ENCODE data around the gene EP400.
A peak's percentile ranks its signal among the peaks of the same experiment; 100 is the strongest.

Gene EP400

DNA sequence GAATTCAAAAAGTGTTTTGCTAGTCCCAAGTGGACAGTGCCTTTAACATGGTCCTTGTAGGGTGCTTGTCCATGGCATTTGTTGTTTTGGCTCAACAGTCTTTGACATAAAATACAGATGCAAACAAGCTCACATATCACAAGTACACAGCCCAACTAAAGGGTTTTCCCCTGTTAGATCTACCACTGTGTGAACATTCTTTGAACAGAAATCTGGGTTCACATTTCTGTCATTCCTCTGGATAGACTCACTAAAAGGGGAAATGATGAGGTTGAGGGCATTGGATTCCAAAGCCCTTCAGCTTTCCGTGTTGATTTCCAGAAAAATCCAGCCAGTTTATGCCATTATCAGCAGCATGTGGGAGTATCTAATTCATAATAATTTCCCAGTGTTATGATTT is 54.1 kb downstream of the EP400 start:
- H3K4me1 ChIP-seq (ENCODE audit: control insufficient read depth, insufficient read depth, low read length), result peaks cover 12% of the 10 kb centered on the region
- no peaks in the 10 kb centered on the region for H3K9me3 ChIP-seq (ENCODE audit: control insufficient read depth, low read length)
- H3K27me3 ChIP-seq (replicated peaks; ENCODE audit: control insufficient read depth, insufficient read depth, low read length), result no peaks in the 10 kb centered on the region
- H3K36me3 ChIP-seq (ENCODE audit: control insufficient read depth, insufficient read depth, low read length, severe bottlenecking), result peaks cover 50% of the 10 kb centered on the region
- H3K9ac ChIP-seq (ENCODE audit: low read length), result peak overlapping the region; percentile 47
- peak; percentile 63 for DNase-seq (ENCODE audit: low read depth)
- no peak overlapping the region for H3K4me3 ChIP-seq (ENCODE audit: low read length)

DNA sequence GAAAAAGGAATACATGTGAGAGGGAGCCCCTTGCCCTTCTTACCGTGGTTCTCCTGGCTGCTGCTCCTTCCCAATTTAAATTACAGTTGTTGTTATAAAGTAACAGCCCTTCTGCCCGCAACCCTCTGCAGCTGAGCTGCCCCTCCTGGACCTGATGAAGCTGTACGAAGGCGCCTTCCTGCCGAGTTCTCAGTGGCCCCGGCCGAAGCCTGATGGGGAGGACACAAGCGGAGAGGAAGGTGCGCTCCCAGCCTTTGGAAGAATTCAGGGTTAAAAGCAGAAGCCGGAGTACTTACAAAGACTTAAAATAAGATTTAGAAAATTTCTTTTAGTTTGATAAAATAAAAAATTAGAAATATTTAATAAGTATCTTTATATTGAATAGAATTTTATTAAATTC is 55.2 kb downstream of the EP400 start:
- no peak for DNase-seq (ENCODE audit: low read depth)
- H3K4me3 ChIP-seq (ENCODE audit: low read length), result no peak overlapping the region
- no peaks in the 10 kb centered on the region for H3K9me3 ChIP-seq (ENCODE audit: control insufficient read depth, low read length)
- peaks cover 12% of the 10 kb centered on the region for H3K4me1 ChIP-seq (ENCODE audit: control insufficient read depth, insufficient read depth, low read length)
- peaks cover 52% of the 10 kb centered on the region for H3K36me3 ChIP-seq (ENCODE audit: control insufficient read depth, insufficient read depth, low read length, severe bottlenecking)
- H3K27me3 ChIP-seq (replicated peaks; ENCODE audit: control insufficient read depth, insufficient read depth, low read length), result no peaks in the 10 kb centered on the region
- no peak overlapping the region for H3K9ac ChIP-seq (ENCODE audit: low read length)

DNA sequence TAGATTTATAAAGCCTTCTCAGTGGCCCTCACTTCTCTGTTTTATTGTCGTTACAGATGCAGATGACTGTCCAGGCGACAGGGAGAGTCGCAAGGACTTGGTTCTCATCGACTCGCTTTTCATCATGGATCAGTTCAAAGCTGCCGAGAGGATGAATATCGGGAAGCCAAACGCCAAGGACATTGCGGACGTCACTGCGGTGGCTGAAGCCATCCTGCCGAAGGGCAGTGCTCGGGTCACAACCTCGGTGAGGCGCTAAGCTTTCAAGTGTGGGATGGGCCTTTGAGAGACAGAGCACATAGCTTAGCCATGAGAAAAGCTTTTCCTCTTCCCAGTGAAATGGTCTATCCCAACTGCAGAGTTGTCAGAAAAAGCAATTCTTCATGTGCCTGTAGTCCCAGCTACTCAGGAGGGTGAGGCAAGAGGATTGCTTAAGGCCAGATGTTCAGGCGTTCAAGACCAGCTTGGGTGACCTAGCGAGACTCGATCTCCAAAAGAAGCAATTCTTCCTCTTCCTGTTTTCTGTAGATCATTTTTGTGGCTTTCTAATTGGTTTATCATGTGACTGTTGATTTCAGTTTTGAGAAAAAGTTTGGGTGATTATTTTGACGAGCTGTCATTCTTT is 56.4 kb downstream of the EP400 start:
- Histone ChIP-seq H3K4me1 (ENCODE audit: control insufficient read depth, insufficient read depth, low read length) (peaks cover 12% of the 10 kb centered on the region), H3K9ac (ENCODE audit: low read length) (no peak overlapping the region), H3K36me3 (ENCODE audit: control insufficient read depth, insufficient read depth, low read length, severe bottlenecking) (peaks cover 57% of the 10 kb centered on the region), H3K4me3 (ENCODE audit: low read length) (no peak overlapping the region), H3K9me3 (ENCODE audit: control insufficient read depth, low read length) (no peaks in the 10 kb centered on the region), H3K27me3 (replicated peaks; ENCODE audit: control insufficient read depth, insufficient read depth, low read length) (no peaks in the 10 kb centered on the region)
- no peak for DNase-seq (ENCODE audit: low read depth)

DNA sequence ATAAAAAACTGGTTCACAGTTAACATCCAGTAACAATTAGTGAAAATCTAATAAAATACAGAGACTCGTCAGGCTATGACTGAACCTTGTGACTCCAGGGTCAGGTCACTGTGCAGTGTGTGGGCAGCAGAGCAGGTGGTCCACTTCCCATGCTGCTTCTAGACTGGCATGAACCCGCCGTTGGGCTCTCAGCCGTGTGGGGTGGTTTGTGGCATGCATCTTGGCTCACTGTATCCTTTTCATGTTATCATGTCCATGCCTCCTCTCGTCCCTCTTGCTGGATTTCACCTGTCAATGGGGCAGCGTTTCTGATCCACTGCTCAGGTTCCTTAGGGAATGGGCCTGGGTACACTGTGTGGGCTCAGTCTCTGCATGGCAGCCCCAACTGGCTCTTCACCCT is 57.3 kb downstream of the EP400 start:
- DNase-seq (ENCODE audit: low read depth), result no peak
- H3K4me3 ChIP-seq (ENCODE audit: low read length), result no peak overlapping the region
- H3K9me3 ChIP-seq (ENCODE audit: control insufficient read depth, low read length), result no peaks in the 10 kb centered on the region
- no peaks in the 10 kb centered on the region for H3K27me3 ChIP-seq (replicated peaks; ENCODE audit: control insufficient read depth, insufficient read depth, low read length)
- no peak overlapping the region for H3K9ac ChIP-seq (ENCODE audit: low read length)
- peaks cover 66% of the 10 kb centered on the region for H3K36me3 ChIP-seq (ENCODE audit: control insufficient read depth, insufficient read depth, low read length, severe bottlenecking)
- peaks cover 12% of the 10 kb centered on the region for H3K4me1 ChIP-seq (ENCODE audit: control insufficient read depth, insufficient read depth, low read length)

DNA sequence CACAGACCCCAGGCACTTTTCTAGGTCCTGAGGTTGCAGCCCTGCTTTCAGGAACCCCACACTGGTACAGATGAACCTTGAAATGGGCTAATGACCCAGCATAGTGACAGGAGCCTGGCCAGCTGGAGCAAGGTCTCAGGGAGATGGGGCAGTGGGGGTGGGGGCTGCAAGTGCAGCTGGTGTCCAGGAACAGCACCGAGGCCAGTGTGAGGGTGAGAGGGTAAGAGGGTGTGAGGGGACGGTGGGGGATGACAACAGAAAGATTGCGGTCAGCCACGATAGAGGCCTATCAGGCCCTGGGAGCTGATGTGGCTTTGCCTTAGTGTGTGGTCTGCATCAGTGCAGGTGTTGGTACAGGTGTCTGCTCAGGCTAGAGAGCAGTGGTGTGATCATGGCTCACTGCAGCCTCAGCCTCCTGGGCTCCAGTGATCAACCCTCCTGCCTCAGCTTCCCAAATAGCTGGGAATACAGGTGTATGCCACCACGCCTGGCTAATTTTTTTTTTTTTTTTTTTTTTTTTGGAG is 59.7 kb downstream of the EP400 start:
- Histone ChIP-seq H3K27me3 (replicated peaks; ENCODE audit: control insufficient read depth, insufficient read depth, low read length) (no peaks in the 10 kb centered on the region), H3K4me3 (ENCODE audit: low read length) (no peak overlapping the region), H3K9me3 (ENCODE audit: control insufficient read depth, low read length) (no peaks in the 10 kb centered on the region), H3K4me1 (ENCODE audit: control insufficient read depth, insufficient read depth, low read length) (peaks cover under 1% of the 10 kb centered on the region), H3K36me3 (ENCODE audit: control insufficient read depth, insufficient read depth, low read length, severe bottlenecking) (peaks cover 79% of the 10 kb centered on the region), H3K9ac (ENCODE audit: low read length) (no peak overlapping the region)
- no peak for DNase-seq (ENCODE audit: low read depth)

DNA sequence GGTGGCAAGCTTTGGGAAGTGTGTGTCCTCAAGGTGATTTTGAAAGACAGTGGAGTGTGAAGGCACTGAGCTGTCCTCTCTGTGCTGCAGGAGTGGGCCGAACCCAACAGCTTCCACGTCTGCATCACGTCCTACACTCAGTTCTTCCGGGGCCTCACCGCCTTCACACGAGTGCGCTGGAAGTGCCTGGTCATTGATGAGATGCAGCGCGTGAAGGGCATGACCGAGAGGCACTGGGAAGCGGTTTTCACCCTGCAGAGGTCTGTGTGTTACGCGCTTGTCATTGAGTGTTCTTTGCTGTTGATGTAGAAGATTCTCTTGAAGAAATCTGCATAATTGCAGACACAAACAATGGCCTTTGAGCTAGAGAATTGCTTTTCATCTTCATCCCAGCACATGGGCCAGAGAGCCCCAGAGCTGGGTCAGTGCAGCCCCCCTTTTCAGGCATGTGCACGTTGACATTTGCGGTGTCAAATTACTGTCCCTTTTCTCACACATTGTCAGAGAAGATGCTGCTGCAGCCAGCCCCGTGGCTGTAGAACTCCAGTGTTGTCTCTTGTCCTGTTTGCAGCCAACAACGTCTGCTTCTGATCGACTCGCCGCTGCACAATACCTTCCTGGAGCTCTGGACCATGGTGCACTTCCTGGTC is 63.3 kb downstream of the EP400 start:
- no peaks in the 10 kb centered on the region for H3K27me3 ChIP-seq (replicated peaks; ENCODE audit: control insufficient read depth, insufficient read depth, low read length)
- DNase-seq (ENCODE audit: low read depth), result no peak
- peaks cover 86% of the 10 kb centered on the region for H3K36me3 ChIP-seq (ENCODE audit: control insufficient read depth, insufficient read depth, low read length, severe bottlenecking)
- H3K4me3 ChIP-seq (ENCODE audit: low read length), result no peak overlapping the region
- H3K9ac ChIP-seq (ENCODE audit: low read length), result no peak overlapping the region
- H3K9me3 ChIP-seq (ENCODE audit: control insufficient read depth, low read length), result no peaks in the 10 kb centered on the region
- no peaks in the 10 kb centered on the region for H3K4me1 ChIP-seq (ENCODE audit: control insufficient read depth, insufficient read depth, low read length)

DNA sequence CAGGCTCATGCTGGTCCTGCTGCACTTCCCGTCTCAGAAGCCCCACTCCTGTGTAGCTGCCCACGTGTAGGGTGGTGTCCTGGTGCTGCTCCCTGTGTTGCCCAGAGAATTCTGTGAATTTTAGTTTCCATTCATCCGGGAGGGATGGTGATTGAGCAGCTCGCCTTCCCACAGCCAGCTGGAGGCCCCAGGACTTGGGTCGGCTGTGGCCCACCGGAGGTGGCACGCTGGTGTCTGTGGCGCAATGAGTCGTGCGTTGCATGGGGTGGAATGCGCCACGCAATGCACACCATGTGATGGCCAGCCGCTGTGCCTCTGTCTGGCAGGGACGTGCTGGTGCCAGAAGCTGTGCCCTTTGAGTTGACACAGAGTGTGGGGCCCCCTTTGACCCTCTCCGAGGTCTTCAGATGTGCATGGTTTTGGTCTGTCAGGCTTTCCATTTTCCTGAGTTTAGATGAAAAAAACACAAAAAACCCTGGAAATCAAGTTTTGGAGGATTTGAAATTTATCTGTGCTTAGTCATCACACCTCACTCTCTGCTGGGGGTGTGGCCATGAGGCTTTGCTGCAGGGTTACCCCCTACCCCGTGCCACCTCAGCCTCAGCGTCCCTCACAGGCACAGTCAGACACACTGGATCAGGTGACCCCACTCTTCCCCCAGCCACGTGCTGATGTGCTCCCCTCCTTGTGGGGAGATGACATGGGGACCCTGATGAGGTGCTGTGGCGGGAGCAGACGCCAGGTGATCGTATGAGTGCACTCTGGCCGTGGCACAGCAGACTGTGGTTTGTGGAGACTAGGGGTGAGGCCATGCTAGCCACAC is 64.6 kb downstream of the EP400 start:
- peaks cover 91% of the 10 kb centered on the region for H3K36me3 ChIP-seq (ENCODE audit: control insufficient read depth, insufficient read depth, low read length, severe bottlenecking)
- no peaks in the 10 kb centered on the region for H3K9me3 ChIP-seq (ENCODE audit: control insufficient read depth, low read length)
- H3K4me1 ChIP-seq (ENCODE audit: control insufficient read depth, insufficient read depth, low read length), result no peaks in the 10 kb centered on the region
- H3K27me3 ChIP-seq (replicated peaks; ENCODE audit: control insufficient read depth, insufficient read depth, low read length), result no peaks in the 10 kb centered on the region
- no peak overlapping the region for H3K9ac ChIP-seq (ENCODE audit: low read length)
- no peak overlapping the region for H3K4me3 ChIP-seq (ENCODE audit: low read length)
- DNase-seq (ENCODE audit: low read depth), result no peak

DNA sequence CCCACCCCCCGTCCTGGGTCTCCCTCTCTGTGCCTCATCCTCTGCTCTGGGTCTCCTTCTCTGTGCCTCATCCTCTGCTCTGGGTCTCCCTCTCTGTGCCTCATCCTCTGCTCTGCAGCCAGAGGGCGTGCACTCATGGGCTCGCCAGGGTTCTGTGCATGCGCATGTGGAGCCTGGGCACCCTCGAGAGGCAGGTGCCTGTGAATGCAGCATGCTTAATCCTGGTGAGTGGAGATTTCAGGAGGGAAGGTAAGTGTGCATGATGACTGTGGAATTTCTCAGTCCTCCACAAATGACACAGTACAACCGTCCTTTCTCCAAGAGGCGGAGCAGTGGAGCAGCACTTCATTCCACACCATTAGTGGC is 65.2 kb downstream of the EP400 start:
- no peaks in the 10 kb centered on the region for H3K27me3 ChIP-seq (replicated peaks; ENCODE audit: control insufficient read depth, insufficient read depth, low read length)
- no peaks in the 10 kb centered on the region for H3K9me3 ChIP-seq (ENCODE audit: control insufficient read depth, low read length)
- H3K9ac ChIP-seq (ENCODE audit: low read length), result no peak overlapping the region
- peaks cover 95% of the 10 kb centered on the region for H3K36me3 ChIP-seq (ENCODE audit: control insufficient read depth, insufficient read depth, low read length, severe bottlenecking)
- DNase-seq (ENCODE audit: low read depth), result no peak
- H3K4me1 ChIP-seq (ENCODE audit: control insufficient read depth, insufficient read depth, low read length), result no peaks in the 10 kb centered on the region
- H3K4me3 ChIP-seq (ENCODE audit: low read length), result no peak overlapping the region

DNA sequence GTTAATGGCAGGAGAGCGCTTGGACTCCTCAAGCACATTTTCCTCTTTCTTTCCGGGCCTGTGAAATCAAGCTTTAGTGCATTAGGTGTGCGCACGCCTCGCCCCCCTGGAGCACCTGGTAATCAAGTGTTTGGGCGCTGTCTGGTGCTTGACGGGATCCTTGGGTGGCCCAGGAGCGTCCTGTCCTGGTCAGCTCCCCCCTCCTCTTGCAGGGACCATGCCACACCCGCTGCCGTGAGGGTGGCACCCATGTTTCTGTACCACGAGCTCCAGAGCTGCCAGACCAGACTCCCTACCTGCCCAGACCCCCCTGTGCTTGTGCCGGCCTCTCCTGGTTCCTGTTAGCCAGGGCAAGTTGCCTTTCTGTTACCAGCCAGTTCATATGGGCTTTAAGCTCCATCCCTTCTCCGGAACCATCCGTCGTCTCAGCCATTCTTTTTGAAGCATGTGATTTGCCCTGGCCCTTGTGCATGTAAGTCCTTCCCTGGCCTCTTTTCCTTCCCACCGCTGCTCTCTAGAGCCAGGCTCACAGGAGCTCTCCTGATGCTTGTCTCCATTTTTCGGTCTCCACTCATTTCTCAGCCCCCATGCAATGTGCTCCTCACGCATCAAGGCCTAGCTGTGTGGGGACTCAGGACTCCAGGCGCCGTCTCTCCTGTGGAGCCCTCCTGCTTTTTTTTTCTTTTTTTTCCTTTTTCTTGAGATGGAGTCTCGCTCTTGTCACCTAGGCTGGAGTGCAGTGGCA is 66.1 kb downstream of the EP400 start:
- no peaks in the 10 kb centered on the region for H3K9me3 ChIP-seq (ENCODE audit: control insufficient read depth, low read length)
- H3K4me1 ChIP-seq (ENCODE audit: control insufficient read depth, insufficient read depth, low read length), result no peaks in the 10 kb centered on the region
- no peak overlapping the region for H3K4me3 ChIP-seq (ENCODE audit: low read length)
- no peak for DNase-seq (ENCODE audit: low read depth)
- peaks cover 97% of the 10 kb centered on the region for H3K36me3 ChIP-seq (ENCODE audit: control insufficient read depth, insufficient read depth, low read length, severe bottlenecking)
- no peaks in the 10 kb centered on the region for H3K27me3 ChIP-seq (replicated peaks; ENCODE audit: control insufficient read depth, insufficient read depth, low read length)
- no peak overlapping the region for H3K9ac ChIP-seq (ENCODE audit: low read length)

DNA sequence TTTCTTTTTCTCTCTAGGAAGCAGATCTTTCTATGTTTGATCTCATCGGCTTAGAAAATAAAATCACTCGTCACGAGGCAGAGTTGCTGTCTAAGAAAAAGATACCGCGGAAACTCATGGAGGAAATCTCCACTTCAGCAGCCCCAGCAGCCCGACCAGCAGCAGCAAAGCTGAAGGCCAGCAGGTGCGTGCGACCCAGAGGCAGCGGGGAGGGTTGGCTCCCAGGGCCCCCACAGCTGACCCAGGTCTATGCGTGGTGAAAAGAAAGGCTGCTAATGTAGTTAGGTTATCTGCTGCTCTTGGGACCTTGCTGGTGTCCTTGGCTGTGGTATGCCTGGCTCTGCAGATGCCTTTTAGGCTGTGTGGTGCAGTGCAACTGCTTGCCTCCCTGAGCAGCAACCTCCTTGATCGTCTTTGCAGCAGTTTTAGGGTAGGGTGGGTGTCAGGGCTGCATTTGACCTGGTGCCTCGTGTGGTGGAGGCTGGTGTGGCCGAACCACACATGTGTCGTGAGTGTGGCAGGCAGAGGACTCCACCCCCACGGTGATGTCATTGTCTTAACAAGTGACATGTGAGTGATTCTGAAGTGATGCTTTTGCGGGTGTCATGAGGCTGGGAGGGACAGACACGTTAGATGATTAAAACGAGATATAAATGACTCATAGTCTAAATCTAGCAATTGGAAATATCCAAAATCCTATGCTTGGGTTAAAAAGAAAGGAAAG is 68.6 kb downstream of the EP400 start:
- Histone ChIP-seq H3K4me3 (ENCODE audit: low read length) (no peak overlapping the region), H3K36me3 (ENCODE audit: control insufficient read depth, insufficient read depth, low read length, severe bottlenecking) (peaks cover 75% of the 10 kb centered on the region), H3K9ac (ENCODE audit: low read length) (no peak overlapping the region)

More for the DNA sequence above, 68.6 kb downstream of the EP400 start:
- no peaks in the 10 kb centered on the region for H3K9me3 ChIP-seq (ENCODE audit: control insufficient read depth, low read length)
- H3K4me1 ChIP-seq (ENCODE audit: control insufficient read depth, insufficient read depth, low read length), result peaks cover 9% of the 10 kb centered on the region
- DNase-seq (ENCODE audit: low read depth), result no peak
- no peaks in the 10 kb centered on the region for H3K27me3 ChIP-seq (replicated peaks; ENCODE audit: control insufficient read depth, insufficient read depth, low read length)

All from adipocyte (in vitro differentiated cells).